Coronary artery (tissue), 2 donors: ENCODE data around the gene RPL36AL.
A peak's percentile ranks its signal among the peaks of the same experiment; 100 is the strongest.
"Not testable (repeated sequence)": the region's sequence is repeated elsewhere in the genome, so short reads cannot be mapped to it uniquely, and the experiment has no call there.

Source experiments
- DNase-seq: peaks from one replicate; pipeline ENCODE4 v3.0.0-alpha.2; 2017; ENCODE audit warnings: low spot score
- H3K27ac ChIP-seq, 2 donors: fragments of 200-600 bp; sonication (generic); one replicate each; pipeline ENCODE4 v1.5.1; 2016 to 2019
- H3K4me3 ChIP-seq: fragments of 200-600 bp; sonication (generic); 2 replicates; pipeline ENCODE4 v1.5.1; 2016; ENCODE audit warnings: mild to moderate bottlenecking, moderate library complexity
- CTCF ChIP-seq: fragments of 200-600 bp; sonication (generic); IDR thresholded peaks from one replicate; pipeline ENCODE4 v1.5.1; 2019; ENCODE audit warnings: antibody characterized with exemption

Gene RPL36AL

GRCh38 chr14:49620182-49621113, at the start of gene RPL36AL, which contains the start of gene MGAT2:
TSS of gene RPL36AL (minus strand) at chr14:49620626. CDS start at chr14:49619104, 1,522 bp downstream.
TSS of gene MGAT2 (plus strand) at chr14:49620799. CDS start at chr14:49621269, 470 bp downstream.
- DNase-seq: peak; percentile 99
- H3K4me3 ChIP-seq: peak within 1 kb of the TSS; percentile 90
- no peak for TF ChIP-seq CTCF
- H3K27ac ChIP-seq: peak within 1 kb of the TSS; percentile 83 to 91

GRCh38 chr14:49659526-49660455, 39.4 kb upstream of the RPL36AL start:
- no peak for TF ChIP-seq CTCF
- H3K4me3 ChIP-seq: no peak overlapping the region
- DNase-seq: no peak
- no peak overlapping the region for H3K27ac ChIP-seq

DNA sequence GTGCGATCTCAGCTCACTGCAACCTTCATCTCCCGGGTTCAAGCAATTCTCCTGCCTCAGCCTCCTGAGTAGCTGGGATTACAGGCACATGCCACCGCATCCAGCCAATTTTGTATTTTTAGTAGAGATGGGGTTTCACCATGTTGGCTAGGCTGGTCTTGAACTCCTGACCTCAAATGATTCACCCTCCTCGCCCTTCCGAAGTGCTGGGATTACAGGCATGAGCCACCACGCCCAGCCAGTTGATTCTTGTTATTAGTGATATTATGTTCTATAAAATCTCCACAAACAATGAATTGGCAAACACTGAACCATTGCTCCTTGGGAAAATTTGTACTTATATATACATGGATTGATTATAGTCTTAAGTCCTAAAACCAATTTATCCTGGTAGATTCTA, 37.1 kb upstream of the RPL36AL start:
- DNase-seq, H3K27ac ChIP-seq, H3K4me3 ChIP-seq: not testable (repeated sequence)

DNA sequence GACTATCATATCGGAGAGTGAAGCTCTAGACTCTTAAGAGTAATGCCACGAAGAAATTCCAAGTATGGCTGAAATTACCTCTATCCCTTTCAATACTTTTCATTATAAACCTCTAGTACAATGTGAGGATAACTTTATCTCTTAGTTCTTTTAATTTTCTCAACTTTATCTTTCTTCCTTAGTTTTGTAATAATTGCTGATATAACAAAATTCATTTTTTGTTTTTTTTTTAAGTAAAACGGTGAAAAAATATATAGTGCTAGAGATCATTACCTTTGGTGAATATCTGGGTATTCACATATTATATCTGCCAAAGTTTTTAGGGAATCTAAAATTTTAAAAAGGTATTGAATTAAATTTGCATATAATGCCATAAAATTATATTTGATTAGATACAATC, 34.1 kb upstream of the RPL36AL start:
- no peak for TF ChIP-seq CTCF
- no peak for DNase-seq
- no peak overlapping the region for H3K27ac ChIP-seq
- H3K4me3 ChIP-seq: no peak overlapping the region

- no peak overlapping the region for H3K27ac ChIP-seq
- H3K4me3 ChIP-seq: no peak overlapping the region
- DNase-seq: no peak
- no peak for TF ChIP-seq CTCF
Measured at GRCh38 chr14:49653508-49653907, 33.1 kb upstream of the RPL36AL start.

- no peak for TF ChIP-seq CTCF
- H3K27ac ChIP-seq: no peak overlapping the region
- no peak overlapping the region for H3K4me3 ChIP-seq
- DNase-seq: no peak
Measured at GRCh38 chr14:49642163-49642562, 21.7 kb upstream of the RPL36AL start.

DNA sequence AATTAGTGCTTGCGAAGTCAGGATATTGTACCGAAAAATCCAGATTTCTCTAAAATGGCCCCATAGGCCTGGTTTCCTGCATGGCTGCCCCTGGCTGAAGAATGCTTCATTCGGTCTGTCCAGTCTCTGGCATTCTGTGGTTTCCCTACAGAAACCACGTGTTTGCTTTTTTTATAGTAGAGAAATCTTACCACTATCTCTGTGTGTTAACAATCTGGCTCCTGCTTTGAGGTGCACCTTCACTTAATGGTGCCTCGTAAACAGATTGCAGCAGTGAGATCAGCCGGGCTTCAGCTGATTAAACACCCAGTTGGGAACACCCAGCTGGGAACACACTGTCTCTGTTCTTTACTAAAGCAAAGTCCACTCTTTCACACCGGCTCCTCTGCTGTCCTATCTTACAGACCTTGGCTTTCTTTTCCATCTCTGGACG, 21.3 kb upstream of the RPL36AL start:
- Histone ChIP-seq H3K4me3 (no peak overlapping the region), H3K27ac (peak overlapping the region in 1 of 2 donors; percentile 2)
- TF ChIP-seq CTCF: no peak
- no peak for DNase-seq
